WTC11 (cell line): ENCODE data around the gene KIAA1328.

Source experiments
- ELF4 ChIP-seq: sonication (generic); formaldehyde crosslinking; IDR thresholded peaks from 2 replicates; pipeline ENCODE4 v1.8.1; 2022; ENCODE audit warnings: low read depth, mild to moderate bottlenecking, moderate library complexity, missing genetic modification reagents
- ESRRA ChIP-seq: sonication (generic); formaldehyde crosslinking; IDR thresholded peaks from 2 replicates; pipeline ENCODE4 v1.8.1; 2022; ENCODE audit warnings: mild to moderate bottlenecking, missing genetic modification reagents, borderline replicate concordance
- ETV6 ChIP-seq: sonication (generic); formaldehyde crosslinking; IDR thresholded peaks from 2 replicates; pipeline ENCODE4 v1.8.1; 2022; ENCODE audit warnings: mild to moderate bottlenecking, missing genetic modification reagents
- NFYB ChIP-seq: sonication (generic); formaldehyde crosslinking; conservative IDR thresholded peaks from 2 replicates; pipeline ENCODE4 v1.8.0; 2022; ENCODE audit warnings: low read depth, missing genetic modification reagents
- ZNF232 ChIP-seq: sonication (generic); formaldehyde crosslinking; IDR thresholded peaks from 2 replicates; pipeline ENCODE4 v1.8.0; 2022; ENCODE audit warnings: mild to moderate bottlenecking, missing genetic modification reagents
- TF ChIP-seq, protein P1 (sequence below): sonication (generic); formaldehyde crosslinking; IDR thresholded peaks from 2 replicates; pipeline ENCODE4 v1.8.0; 2022; ENCODE audit warnings: mild to moderate bottlenecking, missing genetic modification reagents
- TF ChIP-seq, protein P2 (sequence below): sonication (generic); formaldehyde crosslinking; IDR thresholded peaks from 2 replicates; pipeline ENCODE4 v1.8.1; 2023; ENCODE audit warnings: mild to moderate bottlenecking, missing genetic modification reagents
- TF ChIP-seq, protein P3 (sequence below): sonication (generic); formaldehyde crosslinking; conservative IDR thresholded peaks from 2 replicates; pipeline ENCODE4 v1.8.1; 2022; ENCODE audit warnings: mild to moderate bottlenecking, missing genetic modification reagents
- TF ChIP-seq, protein P4 (sequence below): fragments of 200-600 bp; IDR thresholded peaks from 2 replicates; pipeline ENCODE4 v1.8.0; 2022; ENCODE audit warnings: antibody characterized with exemption
- TF ChIP-seq, protein P5 (sequence below): sonication (generic); formaldehyde crosslinking; IDR thresholded peaks from 2 replicates; pipeline ENCODE4 v1.8.1; 2023; ENCODE audit warnings: mild to moderate bottlenecking, missing genetic modification reagents, moderate library complexity
- TF ChIP-seq, protein P6 (sequence below): sonication (generic); formaldehyde crosslinking; IDR thresholded peaks from 2 replicates; pipeline ENCODE4 v1.8.1; 2022; ENCODE audit warnings: low read depth, mild to moderate bottlenecking, moderate library complexity, missing genetic modification reagents, borderline replicate concordance
- TF ChIP-seq, protein P7 (sequence below): sonication (generic); formaldehyde crosslinking; IDR thresholded peaks from 2 replicates; pipeline ENCODE4 v1.8.0; 2022; ENCODE audit warnings: mild to moderate bottlenecking, missing genetic modification reagents
- TF ChIP-seq, protein P8 (sequence below): sonication (generic); formaldehyde crosslinking; IDR thresholded peaks from 2 replicates; pipeline ENCODE4 v1.8.0; 2022; ENCODE audit warnings: missing genetic modification reagents

DNA sequence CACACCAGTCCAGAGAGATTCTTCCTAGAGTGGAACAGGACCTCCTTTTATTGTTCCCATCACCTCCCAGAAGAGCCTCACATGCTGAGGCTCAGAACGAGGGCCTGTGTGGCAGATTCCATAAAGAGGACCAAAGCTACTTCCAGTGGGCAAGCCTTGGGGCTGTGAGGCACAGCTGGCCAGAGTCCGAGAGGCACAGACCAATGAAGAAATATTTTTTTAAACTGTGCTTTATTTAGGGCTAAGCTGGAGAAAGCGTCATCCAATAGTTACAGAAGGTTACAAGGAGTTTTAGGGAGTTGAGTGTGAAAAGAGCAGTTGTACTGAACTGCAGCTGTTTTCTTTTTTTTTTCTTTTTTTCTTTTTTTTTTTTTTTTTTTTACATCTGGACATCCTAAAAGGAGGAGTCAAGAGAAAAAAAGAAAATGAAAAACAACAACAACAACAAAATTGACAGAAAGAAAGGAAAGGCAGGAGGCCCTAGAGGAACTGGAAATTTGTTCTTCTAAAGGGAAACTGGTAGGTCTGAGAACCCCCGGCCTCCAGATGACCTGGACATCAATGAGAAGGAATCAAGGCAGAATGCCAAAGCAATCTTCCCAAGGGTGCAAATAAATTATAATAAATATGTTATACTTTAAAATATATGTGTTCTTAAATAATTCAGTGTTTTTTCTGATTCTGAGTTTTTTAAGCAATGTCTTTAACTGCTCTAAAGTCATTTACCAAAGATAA is 414.1 kb downstream of the KIAA1328 start:
- TF ChIP-seq, protein P1, sequence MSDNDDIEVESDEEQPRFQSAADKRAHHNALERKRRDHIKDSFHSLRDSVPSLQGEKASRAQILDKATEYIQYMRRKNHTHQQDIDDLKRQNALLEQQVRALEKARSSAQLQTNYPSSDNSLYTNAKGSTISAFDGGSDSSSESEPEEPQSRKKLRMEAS (CRISPR knock-in tag), result no peak
- TF ChIP-seq, protein P2, sequence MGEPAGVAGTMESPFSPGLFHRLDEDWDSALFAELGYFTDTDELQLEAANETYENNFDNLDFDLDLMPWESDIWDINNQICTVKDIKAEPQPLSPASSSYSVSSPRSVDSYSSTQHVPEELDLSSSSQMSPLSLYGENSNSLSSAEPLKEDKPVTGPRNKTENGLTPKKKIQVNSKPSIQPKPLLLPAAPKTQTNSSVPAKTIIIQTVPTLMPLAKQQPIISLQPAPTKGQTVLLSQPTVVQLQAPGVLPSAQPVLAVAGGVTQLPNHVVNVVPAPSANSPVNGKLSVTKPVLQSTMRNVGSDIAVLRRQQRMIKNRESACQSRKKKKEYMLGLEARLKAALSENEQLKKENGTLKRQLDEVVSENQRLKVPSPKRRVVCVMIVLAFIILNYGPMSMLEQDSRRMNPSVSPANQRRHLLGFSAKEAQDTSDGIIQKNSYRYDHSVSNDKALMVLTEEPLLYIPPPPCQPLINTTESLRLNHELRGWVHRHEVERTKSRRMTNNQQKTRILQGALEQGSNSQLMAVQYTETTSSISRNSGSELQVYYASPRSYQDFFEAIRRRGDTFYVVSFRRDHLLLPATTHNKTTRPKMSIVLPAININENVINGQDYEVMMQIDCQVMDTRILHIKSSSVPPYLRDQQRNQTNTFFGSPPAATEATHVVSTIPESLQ, result no peak
- TF ChIP-seq, protein P3, sequence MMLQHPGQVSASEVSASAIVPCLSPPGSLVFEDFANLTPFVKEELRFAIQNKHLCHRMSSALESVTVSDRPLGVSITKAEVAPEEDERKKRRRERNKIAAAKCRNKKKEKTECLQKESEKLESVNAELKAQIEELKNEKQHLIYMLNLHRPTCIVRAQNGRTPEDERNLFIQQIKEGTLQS, result no peak
- TF ChIP-seq, protein P4, sequence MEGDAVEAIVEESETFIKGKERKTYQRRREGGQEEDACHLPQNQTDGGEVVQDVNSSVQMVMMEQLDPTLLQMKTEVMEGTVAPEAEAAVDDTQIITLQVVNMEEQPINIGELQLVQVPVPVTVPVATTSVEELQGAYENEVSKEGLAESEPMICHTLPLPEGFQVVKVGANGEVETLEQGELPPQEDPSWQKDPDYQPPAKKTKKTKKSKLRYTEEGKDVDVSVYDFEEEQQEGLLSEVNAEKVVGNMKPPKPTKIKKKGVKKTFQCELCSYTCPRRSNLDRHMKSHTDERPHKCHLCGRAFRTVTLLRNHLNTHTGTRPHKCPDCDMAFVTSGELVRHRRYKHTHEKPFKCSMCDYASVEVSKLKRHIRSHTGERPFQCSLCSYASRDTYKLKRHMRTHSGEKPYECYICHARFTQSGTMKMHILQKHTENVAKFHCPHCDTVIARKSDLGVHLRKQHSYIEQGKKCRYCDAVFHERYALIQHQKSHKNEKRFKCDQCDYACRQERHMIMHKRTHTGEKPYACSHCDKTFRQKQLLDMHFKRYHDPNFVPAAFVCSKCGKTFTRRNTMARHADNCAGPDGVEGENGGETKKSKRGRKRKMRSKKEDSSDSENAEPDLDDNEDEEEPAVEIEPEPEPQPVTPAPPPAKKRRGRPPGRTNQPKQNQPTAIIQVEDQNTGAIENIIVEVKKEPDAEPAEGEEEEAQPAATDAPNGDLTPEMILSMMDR, result no peak
- TF ChIP-seq, protein P5, sequence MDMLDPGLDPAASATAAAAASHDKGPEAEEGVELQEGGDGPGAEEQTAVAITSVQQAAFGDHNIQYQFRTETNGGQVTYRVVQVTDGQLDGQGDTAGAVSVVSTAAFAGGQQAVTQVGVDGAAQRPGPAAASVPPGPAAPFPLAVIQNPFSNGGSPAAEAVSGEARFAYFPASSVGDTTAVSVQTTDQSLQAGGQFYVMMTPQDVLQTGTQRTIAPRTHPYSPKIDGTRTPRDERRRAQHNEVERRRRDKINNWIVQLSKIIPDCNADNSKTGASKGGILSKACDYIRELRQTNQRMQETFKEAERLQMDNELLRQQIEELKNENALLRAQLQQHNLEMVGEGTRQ (CRISPR knock-in tag), result no peak
- TF ChIP-seq ETV6 (CRISPR knock-in tag) (no peak), ESRRA (CRISPR knock-in tag) (no peak), NFYB (CRISPR knock-in tag) (no peak), ELF4 (no peak), ZNF232 (CRISPR knock-in tag) (no peak)
- TF ChIP-seq, protein P6, sequence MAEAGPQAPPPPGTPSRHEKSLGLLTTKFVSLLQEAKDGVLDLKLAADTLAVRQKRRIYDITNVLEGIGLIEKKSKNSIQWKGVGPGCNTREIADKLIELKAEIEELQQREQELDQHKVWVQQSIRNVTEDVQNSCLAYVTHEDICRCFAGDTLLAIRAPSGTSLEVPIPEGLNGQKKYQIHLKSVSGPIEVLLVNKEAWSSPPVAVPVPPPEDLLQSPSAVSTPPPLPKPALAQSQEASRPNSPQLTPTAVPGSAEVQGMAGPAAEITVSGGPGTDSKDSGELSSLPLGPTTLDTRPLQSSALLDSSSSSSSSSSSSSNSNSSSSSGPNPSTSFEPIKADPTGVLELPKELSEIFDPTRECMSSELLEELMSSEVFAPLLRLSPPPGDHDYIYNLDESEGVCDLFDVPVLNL (CRISPR knock-in tag), result no peak
- TF ChIP-seq, protein P7, sequence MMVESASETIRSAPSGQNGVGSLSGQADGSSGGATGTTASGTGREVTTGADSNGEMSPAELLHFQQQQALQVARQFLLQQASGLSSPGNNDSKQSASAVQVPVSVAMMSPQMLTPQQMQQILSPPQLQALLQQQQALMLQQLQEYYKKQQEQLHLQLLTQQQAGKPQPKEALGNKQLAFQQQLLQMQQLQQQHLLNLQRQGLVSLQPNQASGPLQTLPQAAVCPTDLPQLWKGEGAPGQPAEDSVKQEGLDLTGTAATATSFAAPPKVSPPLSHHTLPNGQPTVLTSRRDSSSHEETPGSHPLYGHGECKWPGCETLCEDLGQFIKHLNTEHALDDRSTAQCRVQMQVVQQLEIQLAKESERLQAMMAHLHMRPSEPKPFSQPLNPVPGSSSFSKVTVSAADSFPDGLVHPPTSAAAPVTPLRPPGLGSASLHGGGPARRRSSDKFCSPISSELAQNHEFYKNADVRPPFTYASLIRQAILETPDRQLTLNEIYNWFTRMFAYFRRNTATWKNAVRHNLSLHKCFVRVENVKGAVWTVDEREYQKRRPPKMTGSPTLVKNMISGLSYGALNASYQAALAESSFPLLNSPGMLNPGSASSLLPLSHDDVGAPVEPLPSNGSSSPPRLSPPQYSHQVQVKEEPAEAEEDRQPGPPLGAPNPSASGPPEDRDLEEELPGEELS, result no peak
- TF ChIP-seq, protein P8, sequence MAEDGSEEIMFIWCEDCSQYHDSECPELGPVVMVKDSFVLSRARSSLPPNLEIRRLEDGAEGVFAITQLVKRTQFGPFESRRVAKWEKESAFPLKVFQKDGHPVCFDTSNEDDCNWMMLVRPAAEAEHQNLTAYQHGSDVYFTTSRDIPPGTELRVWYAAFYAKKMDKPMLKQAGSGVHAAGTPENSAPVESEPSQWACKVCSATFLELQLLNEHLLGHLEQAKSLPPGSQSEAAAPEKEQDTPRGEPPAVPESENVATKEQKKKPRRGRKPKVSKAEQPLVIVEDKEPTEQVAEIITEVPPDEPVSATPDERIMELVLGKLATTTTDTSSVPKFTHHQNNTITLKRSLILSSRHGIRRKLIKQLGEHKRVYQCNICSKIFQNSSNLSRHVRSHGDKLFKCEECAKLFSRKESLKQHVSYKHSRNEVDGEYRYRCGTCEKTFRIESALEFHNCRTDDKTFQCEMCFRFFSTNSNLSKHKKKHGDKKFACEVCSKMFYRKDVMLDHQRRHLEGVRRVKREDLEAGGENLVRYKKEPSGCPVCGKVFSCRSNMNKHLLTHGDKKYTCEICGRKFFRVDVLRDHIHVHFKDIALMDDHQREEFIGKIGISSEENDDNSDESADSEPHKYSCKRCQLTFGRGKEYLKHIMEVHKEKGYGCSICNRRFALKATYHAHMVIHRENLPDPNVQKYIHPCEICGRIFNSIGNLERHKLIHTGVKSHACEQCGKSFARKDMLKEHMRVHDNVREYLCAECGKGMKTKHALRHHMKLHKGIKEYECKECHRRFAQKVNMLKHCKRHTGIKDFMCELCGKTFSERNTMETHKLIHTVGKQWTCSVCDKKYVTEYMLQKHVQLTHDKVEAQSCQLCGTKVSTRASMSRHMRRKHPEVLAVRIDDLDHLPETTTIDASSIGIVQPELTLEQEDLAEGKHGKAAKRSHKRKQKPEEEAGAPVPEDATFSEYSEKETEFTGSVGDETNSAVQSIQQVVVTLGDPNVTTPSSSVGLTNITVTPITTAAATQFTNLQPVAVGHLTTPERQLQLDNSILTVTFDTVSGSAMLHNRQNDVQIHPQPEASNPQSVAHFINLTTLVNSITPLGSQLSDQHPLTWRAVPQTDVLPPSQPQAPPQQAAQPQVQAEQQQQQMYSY (CRISPR knock-in tag), result no peak
